GM19372 (cell line): ENCODE results near the gene FERMT3.

ENCODE experiments used
- ATAC-seq: cut with Tn5 transposase; IDR thresholded peaks from one replicate; pipeline ENCODE4 v1.9.1; 2021; ENCODE audit warnings: mild to moderate bottlenecking, low read depth, moderate library complexity; ENCODE audit not compliant: unreplicated experiment

FERMT3 gene

GRCh38 chr11:64247729-64248531 lies 41.4 kb downstream of the FERMT3 start:
- no peak for ATAC-seq

GRCh38 chr11:64248578-64248977 lies 42.1 kb downstream of the FERMT3 start:
- ATAC-seq: no peak

- no peak for ATAC-seq
Measured at GRCh38 chr11:64249038-64249437, 42.5 kb downstream of the FERMT3 start.

GRCh38 chr11:64249563-64250414 lies 43.3 kb downstream of the FERMT3 start:
- no peak for ATAC-seq

GRCh38 chr11:64250415-64251015 lies 44.0 kb downstream of the FERMT3 start:
- ATAC-seq: no peak

GRCh38 chr11:64251016-64251752 lies 44.7 kb downstream of the FERMT3 start, which contains the start of gene PLCB3:
PLCB3 (plus strand) TSS chr11:64251530; CDS start chr11:64251650, 120 bp downstream.
- no peak for ATAC-seq

- ATAC-seq: no peak
Measured at GRCh38 chr11:64251753-64252002, 45.2 kb downstream of the FERMT3 start.

- ATAC-seq: no peak
Measured at GRCh38 chr11:64252003-64252872, 45.7 kb downstream of the FERMT3 start.

- no peak for ATAC-seq
Measured at GRCh38 chr11:64253043-64253442, 46.5 kb downstream of the FERMT3 start.

GRCh38 chr11:64253481-64253880 lies 47.0 kb downstream of the FERMT3 start:
- ATAC-seq: no peak

GRCh38 chr11:64254326-64254725 lies 47.8 kb downstream of the FERMT3 start:
- ATAC-seq: no peak

GRCh38 chr11:64255135-64256128 lies 48.9 kb downstream of the FERMT3 start:
- ATAC-seq: no peak

GRCh38 chr11:64256300-64256699 lies 49.8 kb downstream of the FERMT3 start:
- ATAC-seq: no peak

- no peak for ATAC-seq
Measured at GRCh38 chr11:64258356-64258755, 51.8 kb downstream of the FERMT3 start.

GRCh38 chr11:64258946-64259532 lies 52.5 kb downstream of the FERMT3 start:
- ATAC-seq: no peak

- ATAC-seq: no peak
Measured at GRCh38 chr11:64259533-64260067, 53.1 kb downstream of the FERMT3 start.

GRCh38 chr11:64260147-64260708 lies 53.7 kb downstream of the FERMT3 start:
- ATAC-seq: no peak
